Naive thymus-derived CD8-positive, alpha-beta T cell (primary cell): ENCODE data around the gene P4HB. TPM values are rescaled to one million over a fixed set of nuclear protein-coding genes. Genes with fewer than 3 reads are reported as not detected.
A peak's percentile ranks its signal among the peaks of the same experiment; 100 is the strongest.

ENCODE experiments used
- ATAC-seq, 2 donors: fragments of 150-1000 bp; cut with Tn5 transposase in 1 of 2; sonication (Bioruptor Pico), chemical (Tn5 transposase) in 1 of 2; 1 replicate in 1 of 2; 2 replicates in 1 of 2; pipeline ENCODE4 v1.10.0; 2021; ENCODE audit warnings: mild to moderate bottlenecking in 2 of 2, moderate library complexity in 2 of 2
- POLR2A ChIA-PET: fragments of 350-600 bp; sonication (Branson Sonifier 250); formaldehyde crosslinking; loops from one replicate; lab custom pipeline; 2021; ENCODE audit warnings: antibody characterized with exemption; lab: Charles Lee
- DNase-seq, 10 donors: peaks; one replicate each; pipeline versions ENCODE4 v3.0.0 to v3.0.0-alpha.2; 2020 to 2022
- H3K27ac Mint-ChIP-seq, 10 donors: one replicate each; pipeline ENCODE4 v1.8.0; 2020 to 2022; ENCODE audit warnings: mild to moderate bottlenecking in 10 of 10, mixed read lengths in 10 of 10, moderate library complexity in 4 of 10, inconsistent platforms in 1 of 10
- H3K27me3 Mint-ChIP-seq, 5 donors: one replicate each; pipeline ENCODE4 v1.8.0; 2021 to 2022; ENCODE audit warnings: mixed read lengths in 5 of 5
- H3K36me3 Mint-ChIP-seq, 3 donors: one replicate each; pipeline ENCODE4 v1.8.0; 2020 to 2022; ENCODE audit warnings: mixed read lengths in 3 of 3, mild to moderate bottlenecking in 2 of 3, inconsistent platforms in 1 of 3
- H3K4me1 Mint-ChIP-seq, 4 donors: one replicate each; pipeline ENCODE4 v1.8.0; 2021 to 2022; ENCODE audit warnings: mixed read lengths in 4 of 4
- H3K4me3 Mint-ChIP-seq, 10 donors: one replicate each; pipeline ENCODE4 v1.8.0; 2020 to 2022; ENCODE audit warnings: mild to moderate bottlenecking in 10 of 10, mixed read lengths in 10 of 10, moderate library complexity in 6 of 10, inconsistent platforms in 1 of 10
- H3K9me3 Mint-ChIP-seq, 9 donors: one replicate each; pipeline ENCODE4 v1.8.0; 2020 to 2022; ENCODE audit warnings: mixed read lengths in 9 of 9, mild to moderate bottlenecking in 3 of 9, inconsistent platforms in 1 of 9, moderate library complexity in 1 of 9
- polyA plus RNA-seq, 3 donors: library from polyadenylated mRNA; unstranded; fragments of 300-500 nt; fragmentation: Illumina TruSeq; gene quantifications; one replicate each; pipeline ENCODE4 v1.2.3, GENCODE V29; 2021
- total RNA-seq, 8 experiments: library from RNA in 2 of 8; stranded (reverse) in 2 of 8; gene quantifications; one replicate each; pipeline ENCODE4 v1.2.3 and lab custom pipeline; 2021 to 2026

The P4HB gene
- total and polyA plus RNA-seq, 5 experiments from 2014 or later = 166 to 191 (median 190) TPM

DNA sequence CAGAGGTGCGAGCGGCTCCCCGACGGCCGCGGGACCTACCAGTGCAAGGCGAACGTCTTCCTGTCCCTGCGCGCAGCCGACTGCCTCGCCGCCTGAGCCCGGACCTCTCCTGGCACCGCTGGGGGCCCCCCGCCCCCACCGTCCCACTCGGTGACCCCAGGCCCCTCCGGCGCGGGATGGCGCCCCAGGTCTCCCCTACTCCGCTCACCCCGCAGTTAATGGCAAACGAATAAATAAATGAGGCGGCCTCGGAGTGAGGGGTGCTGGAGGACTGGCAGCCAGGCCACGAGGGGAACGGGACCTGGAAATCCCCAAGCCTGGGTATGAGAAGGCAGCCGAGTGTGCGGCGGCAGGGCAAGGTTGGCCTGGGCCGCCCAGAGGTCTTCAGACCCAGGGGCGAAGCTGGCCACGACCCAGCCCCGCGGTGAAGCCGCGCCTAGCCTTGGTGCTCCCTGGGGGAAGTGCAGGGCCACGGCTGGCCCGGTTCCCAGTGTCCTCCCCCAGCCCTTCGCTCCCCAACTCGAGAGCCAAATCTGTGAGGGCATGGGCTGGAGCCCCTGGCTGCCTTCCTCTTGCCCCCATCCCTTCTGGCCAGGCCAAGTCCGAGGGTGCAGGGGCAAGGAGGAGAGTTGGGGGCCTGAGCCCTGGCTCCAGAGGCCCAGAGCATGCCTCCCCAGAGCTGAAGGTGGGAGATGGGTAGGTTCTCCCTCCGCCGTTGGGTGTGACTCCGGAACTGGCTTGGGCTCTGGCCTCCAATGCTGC is 42.5 kb upstream of the P4HB start:
- no peak for DNase-seq
- H3K4me1 Mint-ChIP-seq = peaks cover 2 to 10% (median 7%) of the 10 kb centered on the region in 4 donors
- H3K27me3 Mint-ChIP-seq = peaks cover 5 to 13% (median 10%) of the 10 kb centered on the region in 5 donors
- POLR2A ChIA-PET = interaction anchor here (0.5 to 1.1 kb wide), 2 partner anchors 33 to 63 kb away, joined by 3 to 4 read pairs; no protein-coding TSS in a partner anchor
- peak overlapping the region in 1 of 10 donors; percentile 37 for H3K4me3 Mint-ChIP-seq
- no peak overlapping the region for H3K27ac Mint-ChIP-seq
- peak; percentile 43 to 61 for ATAC-seq
- no peaks in the 10 kb centered on the region for H3K9me3 Mint-ChIP-seq
- peaks cover 0 to 24% (median 16%) of the 10 kb centered on the region in 3 donors for H3K36me3 Mint-ChIP-seq

DNA sequence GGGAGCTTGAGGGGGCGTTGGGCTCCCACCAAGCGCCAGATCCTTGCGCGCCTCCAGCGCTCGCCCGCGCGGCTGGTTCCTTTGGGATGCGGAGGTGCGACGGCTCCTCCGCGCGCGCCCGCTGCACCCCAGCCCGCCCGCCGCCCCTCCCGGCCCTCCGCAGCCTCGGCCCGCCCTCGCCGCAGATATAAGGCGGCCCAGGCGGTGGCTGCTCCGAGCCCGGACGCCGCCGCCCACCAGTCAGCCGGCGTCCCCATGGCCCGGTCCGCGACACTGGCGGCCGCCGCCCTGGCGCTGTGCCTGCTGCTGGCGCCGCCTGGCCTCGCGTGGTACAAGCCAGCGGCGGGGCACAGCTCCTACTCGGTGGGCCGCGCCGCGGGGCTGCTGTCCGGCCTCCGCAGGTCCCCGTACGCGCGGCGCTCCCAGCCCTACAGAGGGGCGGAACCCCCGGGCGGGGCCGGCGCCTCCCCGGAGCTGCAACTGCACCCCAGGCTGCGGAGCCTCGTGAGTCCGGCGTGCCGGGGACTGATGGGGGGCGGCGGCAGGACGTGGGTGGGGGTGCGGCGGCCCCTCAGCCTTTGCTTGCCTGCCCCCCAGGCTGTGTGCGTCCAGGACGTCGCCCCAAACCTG is 41.8 kb upstream of the P4HB start, which contains the start of gene NPB:
NPB (plus strand) TSS at position 216 of the 630 bp plus-strand sequence; CDS start at position 256, 40 bp downstream.
- no peaks in the 10 kb centered on the region for H3K9me3 Mint-ChIP-seq
- H3K4me1 Mint-ChIP-seq = peaks cover 2 to 10% (median 7%) of the 10 kb centered on the region in 4 donors
- peak; percentile 65 to 76 for ATAC-seq
- peaks cover 0 to 31% (median 16%) of the 10 kb centered on the region in 3 donors for H3K36me3 Mint-ChIP-seq
- peak within 1 kb of the TSS in 1 of 10 donors; percentile 25 for H3K27ac Mint-ChIP-seq
- H3K27me3 Mint-ChIP-seq = peaks cover 5 to 13% (median 10%) of the 10 kb centered on the region in 5 donors
- POLR2A ChIA-PET = interaction anchor here (1.0 to 1.1 kb wide), 3 partner anchors 15 to 32 kb away, joined by 4 to 6 read pairs (median 4); no protein-coding TSS in a partner anchor
- peak within 1 kb of the TSS in 6 of 10 donors; percentile 4 to 65 (median 48) for H3K4me3 Mint-ChIP-seq
- no peak for DNase-seq

DNA sequence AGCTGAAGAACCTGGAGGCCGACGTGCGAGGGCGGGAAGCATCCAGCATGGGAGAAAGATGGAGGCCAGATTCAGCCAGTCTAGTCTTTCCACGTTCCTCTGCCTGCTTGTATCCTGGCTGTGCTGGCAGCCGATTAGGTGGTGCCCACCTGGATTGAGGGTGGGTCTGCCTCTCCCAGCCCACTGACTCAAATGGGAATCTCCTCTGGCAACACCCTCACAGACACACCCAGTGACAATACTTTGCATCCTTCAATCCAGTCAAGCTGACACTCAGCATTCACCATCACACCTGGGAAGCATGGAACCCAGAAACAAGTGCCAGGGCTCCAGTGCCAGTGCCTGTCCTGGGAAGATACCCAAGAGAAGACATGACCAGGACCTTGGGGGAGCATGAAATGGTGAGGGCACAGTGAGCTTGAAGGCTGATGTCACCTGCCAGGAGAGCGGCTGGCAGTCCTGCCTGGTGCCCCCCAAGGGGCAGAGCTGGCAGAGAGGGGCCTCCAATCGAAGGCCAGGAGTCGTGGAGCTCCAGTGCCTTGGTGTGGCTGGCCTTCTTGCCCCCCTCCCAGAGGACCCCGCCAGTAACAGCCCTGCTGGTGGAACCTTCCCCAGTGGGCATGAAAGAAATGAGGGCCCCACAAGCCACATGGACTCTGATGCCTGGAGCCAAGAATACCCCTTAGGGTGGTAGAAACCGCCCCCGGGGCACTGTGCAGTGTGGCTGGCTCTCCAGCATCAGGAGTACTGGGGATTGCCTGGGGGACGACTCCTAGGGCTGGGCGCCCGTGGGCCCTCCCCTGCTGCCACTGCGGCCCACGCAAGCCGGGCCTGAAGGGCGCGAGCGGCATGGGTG is 41.1 kb upstream of the P4HB start:
- Mint-ChIP-seq H3K36me3 (peaks cover 0 to 37% (median 16%) of the 10 kb centered on the region in 3 donors), H3K4me1 (peaks cover 2 to 10% (median 7%) of the 10 kb centered on the region in 4 donors), H3K4me3 (peak overlapping the region in 8 of 10 donors; percentile 15 to 65 (median 48)), H3K9me3 (no peaks in the 10 kb centered on the region), H3K27me3 (peaks cover 5 to 13% (median 10%) of the 10 kb centered on the region in 5 donors), H3K27ac (peak overlapping the region in 1 of 10 donors; percentile 25)
- DNase-seq (no peak), ATAC-seq (peak in 1 of 2 donors; percentile 40)
- POLR2A ChIA-PET = interaction anchor here (1.0 to 1.1 kb wide), 3 partner anchors 16 to 31 kb away, joined by 4 to 6 read pairs (median 4); no protein-coding TSS in a partner anchor

- Mint-ChIP-seq H3K27ac (peak overlapping the region in 1 of 10 donors; percentile 12), H3K4me1 (peaks cover 2 to 10% (median 7%) of the 10 kb centered on the region in 4 donors), H3K36me3 (peaks cover 0 to 47% (median 18%) of the 10 kb centered on the region in 3 donors), H3K4me3 (peak overlapping the region in 1 of 10 donors; percentile 48), H3K27me3 (peaks cover 5 to 13% (median 10%) of the 10 kb centered on the region in 5 donors), H3K9me3 (no peaks in the 10 kb centered on the region)
- POLR2A ChIA-PET = no interaction called here
- DNase-seq (no peak), ATAC-seq (no peak)
These were observed 40.0 kb upstream of the P4HB start for GRCh38 chr17:81900181-81900820.

- Mint-ChIP-seq H3K36me3 (peaks cover 0 to 52% (median 18%) of the 10 kb centered on the region in 3 donors), H3K4me3 (no peak overlapping the region), H3K27me3 (peaks cover 5 to 13% (median 10%) of the 10 kb centered on the region in 5 donors), H3K4me1 (peaks cover 2 to 10% (median 7%) of the 10 kb centered on the region in 4 donors), H3K9me3 (no peaks in the 10 kb centered on the region), H3K27ac (no peak overlapping the region)
- ATAC-seq (no peak), DNase-seq (no peak)
- POLR2A ChIA-PET = interaction anchor here (0.5 kb wide), 1 partner anchor 24 kb away, joined by 7 read pairs; no protein-coding TSS in a partner anchor
These were observed 39.3 kb upstream of the P4HB start for GRCh38 chr17:81899514-81900166.

DNA sequence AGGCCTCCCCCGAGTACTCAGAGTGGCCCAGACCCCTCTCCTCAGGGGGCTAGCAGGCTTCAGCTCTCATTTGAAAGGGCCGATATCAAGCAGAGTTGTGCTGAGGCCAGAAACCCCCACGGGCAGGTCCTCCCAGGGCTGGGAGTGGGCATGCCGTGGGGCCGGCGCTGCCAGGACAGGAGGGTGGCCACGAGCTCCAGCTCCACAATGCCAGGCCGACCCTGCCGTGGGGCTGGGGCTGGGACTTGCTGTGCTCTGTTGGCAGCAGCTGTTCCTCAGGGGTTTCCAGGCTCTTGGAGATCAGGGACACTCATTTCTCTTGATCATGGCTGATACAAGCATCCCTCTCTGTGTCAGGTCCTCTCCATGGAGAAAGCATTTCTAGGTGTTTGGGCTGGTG is 38.5 kb upstream of the P4HB start:
- H3K27ac Mint-ChIP-seq = no peak overlapping the region
- peaks cover 5 to 13% (median 10%) of the 10 kb centered on the region in 5 donors for H3K27me3 Mint-ChIP-seq
- H3K4me1 Mint-ChIP-seq = peaks cover 2 to 10% (median 7%) of the 10 kb centered on the region in 4 donors
- no peak for ATAC-seq
- H3K4me3 Mint-ChIP-seq = no peak overlapping the region
- H3K9me3 Mint-ChIP-seq = no peaks in the 10 kb centered on the region
- POLR2A ChIA-PET = interaction anchor here (0.5 kb wide), 1 partner anchor 23 kb away, joined by 7 read pairs; no protein-coding TSS in a partner anchor
- no peak for DNase-seq
- H3K36me3 Mint-ChIP-seq = peaks cover 0 to 54% (median 18%) of the 10 kb centered on the region in 3 donors

DNA sequence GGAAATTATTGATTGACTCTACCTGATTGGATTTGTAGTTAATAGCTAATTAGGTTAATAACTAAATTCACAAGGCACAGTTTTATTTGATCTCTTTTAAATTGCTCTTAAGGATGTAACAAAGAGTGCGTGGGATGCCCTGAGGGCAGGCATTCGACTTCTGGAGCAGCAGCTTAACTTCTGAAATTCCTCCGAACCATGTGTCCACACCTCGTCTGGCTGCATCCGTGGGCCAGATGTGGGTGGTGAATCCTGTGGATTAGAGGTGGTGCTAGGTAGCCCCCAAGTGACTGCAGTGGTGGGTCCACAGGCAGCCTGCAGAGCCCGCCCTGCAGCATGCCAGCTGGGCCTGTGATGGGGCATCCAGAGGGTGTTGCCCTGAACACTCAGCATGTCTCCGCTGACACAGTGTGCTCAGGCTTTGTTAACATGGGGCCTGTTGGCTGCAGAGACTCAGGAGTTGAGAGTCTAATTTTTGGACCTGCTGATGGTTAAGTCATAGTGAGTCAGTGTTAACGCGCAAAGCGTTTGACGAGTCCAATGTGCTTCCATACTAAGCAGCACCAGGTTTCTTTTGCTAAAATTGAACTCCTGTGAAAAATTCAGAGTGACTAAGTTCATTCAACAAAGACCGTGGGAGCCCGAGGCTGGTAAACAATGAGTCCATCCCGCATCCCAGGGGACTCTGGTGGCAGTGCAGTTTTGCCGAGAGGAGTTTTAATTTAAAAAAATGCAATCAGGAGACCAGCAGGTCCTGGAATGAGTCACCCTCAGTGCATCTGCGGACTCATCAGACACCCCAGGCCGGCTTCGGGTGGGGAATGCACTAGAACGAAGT is 37.9 kb upstream of the P4HB start:
- H3K4me1 Mint-ChIP-seq = peaks cover 2 to 10% (median 9%) of the 10 kb centered on the region in 4 donors
- DNase-seq = no peak

DNA sequence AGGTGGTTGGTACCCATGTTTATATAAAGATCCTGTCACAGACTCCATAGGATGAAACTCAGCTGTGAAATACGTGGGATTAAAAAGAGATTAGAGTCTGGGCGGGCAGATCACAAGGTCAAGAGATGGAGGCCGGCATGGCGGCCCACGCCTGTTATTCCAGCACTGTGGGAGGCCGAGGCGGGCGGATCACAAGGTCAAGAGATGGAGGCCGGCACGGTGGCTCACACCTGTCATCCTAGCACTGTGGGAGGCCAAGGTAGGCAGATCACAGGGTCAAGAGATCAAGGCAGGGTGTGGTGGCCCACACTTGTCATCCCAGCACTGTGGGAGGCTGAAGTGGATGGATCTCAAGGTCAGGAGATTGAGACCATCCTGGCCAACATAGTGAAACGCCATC is 35.1 kb upstream of the P4HB start:
- Mint-ChIP-seq H3K9me3 (no peaks in the 10 kb centered on the region), H3K4me1 (peaks cover 0 to 18% (median 9%) of the 10 kb centered on the region in 4 donors), H3K36me3 (peaks cover 0 to 45% (median 12%) of the 10 kb centered on the region in 3 donors), H3K27me3 (peaks cover 0 to under 1% (median 0%) of the 10 kb centered on the region in 5 donors), H3K27ac (no peak overlapping the region), H3K4me3 (no peak overlapping the region)
- ATAC-seq (no peak), DNase-seq (no peak)
- POLR2A ChIA-PET = no interaction called here

More for the DNA sequence above, 37.9 kb upstream of the P4HB start:
- Mint-ChIP-seq H3K27me3 (peaks cover 5 to 13% (median 10%) of the 10 kb centered on the region in 5 donors), H3K36me3 (peaks cover 0 to 54% (median 18%) of the 10 kb centered on the region in 3 donors), H3K27ac (no peak overlapping the region), H3K9me3 (no peaks in the 10 kb centered on the region), H3K4me3 (no peak overlapping the region)
- POLR2A ChIA-PET = interaction anchor here (0.8 kb wide), 1 partner anchor 15 kb away, joined by 3 read pairs; no protein-coding TSS in a partner anchor
- no peak for ATAC-seq

DNA sequence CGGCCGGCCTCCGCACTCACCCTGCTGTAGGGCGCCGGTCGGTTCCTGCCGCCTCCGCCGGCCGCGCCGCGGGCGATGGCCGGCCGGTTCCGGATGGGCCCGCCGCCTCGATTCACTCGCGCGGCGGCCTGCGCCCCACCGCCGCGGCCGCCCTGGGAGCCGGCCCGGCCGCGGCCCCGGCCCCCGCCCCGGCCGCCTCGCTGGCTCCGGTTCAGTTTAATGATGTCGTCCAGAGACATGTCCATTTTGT is 30.9 kb upstream of the P4HB start:
- peak in 1 of 2 donors; percentile 21 for ATAC-seq
- Mint-ChIP-seq H3K4me3 (peak overlapping the region; percentile 89 to 97 (median 94)), H3K36me3 (peaks cover 0 to 45% (median 7%) of the 10 kb centered on the region in 3 donors), H3K4me1 (peaks cover 13 to 36% (median 24%) of the 10 kb centered on the region in 4 donors), H3K27me3 (no peaks in the 10 kb centered on the region), H3K27ac (peak overlapping the region; percentile 88 to 99 (median 98)), H3K9me3 (no peaks in the 10 kb centered on the region)
- no peak for DNase-seq
- POLR2A ChIA-PET = interaction anchor here (1.0 to 8.9 kb wide), 4 partner anchors 14 to 30 kb away, joined by 3 to 71 read pairs (median 10); partner anchors contain the start of genes ARHGDIA, P4HB and PCYT2
